SK-N-SH treated with all-trans-retinoic acid at 6 μM for 48 hours (cell line): ENCODE data around the gene GNB2.

Experiments used
- ARNTL ChIP-seq: fragments of 450-650 bp; formaldehyde crosslinking; IDR thresholded peaks from 2 replicates; pipeline ENCODE4 v1.5.0; 2020; ENCODE audit warnings: low read depth, mild to moderate bottlenecking, moderate library complexity, borderline replicate concordance
- PPARA ChIP-seq: fragments of 250-450 bp; sonication (Bioruptor Pico); IDR thresholded peaks from 2 replicates; pipeline ENCODE4 v1.5.0; 2020; ENCODE audit warnings: mild to moderate bottlenecking, borderline replicate concordance
- RARB ChIP-seq: fragments of 250-450 bp; sonication (Bioruptor Pico); IDR thresholded peaks from 2 replicates; pipeline ENCODE4 v1.8.0; 2021; ENCODE audit warnings: mild to moderate bottlenecking, moderate library complexity
- ZFP30 ChIP-seq: fragments of 450-650 bp; formaldehyde crosslinking; IDR thresholded peaks from 2 replicates; pipeline ENCODE4 v1.5.0; 2022; ENCODE audit warnings: mild to moderate bottlenecking, moderate library complexity
- TF ChIP-seq, protein P1 (sequence below): fragments of 250-450 bp; sonication (Bioruptor Pico); IDR thresholded peaks from 2 replicates; pipeline ENCODE4 v1.8.0; 2020; ENCODE audit warnings: mild to moderate bottlenecking, moderate library complexity, borderline replicate concordance
- TF ChIP-seq, protein P2 (sequence below): fragments of 250-450 bp; sonication (Bioruptor Pico); IDR thresholded peaks from 2 replicates; pipeline ENCODE4 v1.5.1; 2020; ENCODE audit warnings: low read depth, mild to moderate bottlenecking, moderate library complexity
- TF ChIP-seq, protein P3 (sequence below): fragments of 250-450 bp; sonication (Bioruptor Pico); IDR thresholded peaks from 2 replicates; pipeline ENCODE4 v1.5.0; 2020; ENCODE audit warnings: mild to moderate bottlenecking, moderate library complexity

DNA sequence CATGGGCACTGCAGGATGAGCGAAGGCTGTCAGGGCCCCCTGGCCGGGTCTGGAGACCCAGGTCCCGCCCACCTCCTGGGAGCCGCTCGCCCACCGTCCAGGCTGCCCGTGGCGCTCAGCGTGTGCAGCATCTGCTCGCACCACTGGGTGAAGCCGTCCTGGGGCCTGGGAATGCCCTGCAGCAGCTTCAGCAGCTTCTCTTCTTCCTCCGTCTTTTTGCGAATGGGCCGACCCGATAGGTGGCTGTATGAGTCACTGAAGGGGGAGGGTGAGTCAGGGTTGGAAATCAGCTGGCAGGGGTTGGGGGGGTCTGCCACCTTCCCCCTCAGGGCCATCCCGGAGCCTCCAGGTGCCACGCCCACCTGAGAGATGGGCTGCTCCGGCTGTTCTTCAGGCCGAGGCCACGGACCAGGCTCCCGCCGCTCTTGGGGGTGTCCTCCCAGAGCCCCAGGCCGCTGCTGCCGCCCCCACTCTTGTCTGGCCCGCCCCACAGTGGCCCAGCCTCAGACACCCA, 8.7 kb downstream of the GNB2 start:
- TF ChIP-seq, protein P1, sequence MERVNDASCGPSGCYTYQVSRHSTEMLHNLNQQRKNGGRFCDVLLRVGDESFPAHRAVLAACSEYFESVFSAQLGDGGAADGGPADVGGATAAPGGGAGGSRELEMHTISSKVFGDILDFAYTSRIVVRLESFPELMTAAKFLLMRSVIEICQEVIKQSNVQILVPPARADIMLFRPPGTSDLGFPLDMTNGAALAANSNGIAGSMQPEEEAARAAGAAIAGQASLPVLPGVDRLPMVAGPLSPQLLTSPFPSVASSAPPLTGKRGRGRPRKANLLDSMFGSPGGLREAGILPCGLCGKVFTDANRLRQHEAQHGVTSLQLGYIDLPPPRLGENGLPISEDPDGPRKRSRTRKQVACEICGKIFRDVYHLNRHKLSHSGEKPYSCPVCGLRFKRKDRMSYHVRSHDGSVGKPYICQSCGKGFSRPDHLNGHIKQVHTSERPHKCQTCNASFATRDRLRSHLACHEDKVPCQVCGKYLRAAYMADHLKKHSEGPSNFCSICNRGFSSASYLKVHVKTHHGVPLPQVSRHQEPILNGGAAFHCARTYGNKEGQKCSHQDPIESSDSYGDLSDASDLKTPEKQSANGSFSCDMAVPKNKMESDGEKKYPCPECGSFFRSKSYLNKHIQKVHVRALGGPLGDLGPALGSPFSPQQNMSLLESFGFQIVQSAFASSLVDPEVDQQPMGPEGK = no peak; the same call in 1 of the 2 replicates
- TF ChIP-seq, protein P2, sequence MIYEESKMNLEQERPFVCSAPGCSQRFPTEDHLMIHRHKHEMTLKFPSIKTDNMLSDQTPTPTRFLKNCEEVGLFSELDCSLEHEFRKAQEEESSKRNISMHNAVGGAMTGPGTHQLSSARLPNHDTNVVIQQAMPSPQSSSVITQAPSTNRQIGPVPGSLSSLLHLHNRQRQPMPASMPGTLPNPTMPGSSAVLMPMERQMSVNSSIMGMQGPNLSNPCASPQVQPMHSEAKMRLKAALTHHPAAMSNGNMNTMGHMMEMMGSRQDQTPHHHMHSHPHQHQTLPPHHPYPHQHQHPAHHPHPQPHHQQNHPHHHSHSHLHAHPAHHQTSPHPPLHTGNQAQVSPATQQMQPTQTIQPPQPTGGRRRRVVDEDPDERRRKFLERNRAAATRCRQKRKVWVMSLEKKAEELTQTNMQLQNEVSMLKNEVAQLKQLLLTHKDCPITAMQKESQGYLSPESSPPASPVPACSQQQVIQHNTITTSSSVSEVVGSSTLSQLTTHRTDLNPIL (CRISPR knock-in tag) = no peak
- TF ChIP-seq RARB (CRISPR knock-in tag) (no peak), ZFP30 (CRISPR knock-in tag) (no peak), PPARA (CRISPR knock-in tag) (no peak), ARNTL (CRISPR knock-in tag) (no peak)
- TF ChIP-seq, protein P3, sequence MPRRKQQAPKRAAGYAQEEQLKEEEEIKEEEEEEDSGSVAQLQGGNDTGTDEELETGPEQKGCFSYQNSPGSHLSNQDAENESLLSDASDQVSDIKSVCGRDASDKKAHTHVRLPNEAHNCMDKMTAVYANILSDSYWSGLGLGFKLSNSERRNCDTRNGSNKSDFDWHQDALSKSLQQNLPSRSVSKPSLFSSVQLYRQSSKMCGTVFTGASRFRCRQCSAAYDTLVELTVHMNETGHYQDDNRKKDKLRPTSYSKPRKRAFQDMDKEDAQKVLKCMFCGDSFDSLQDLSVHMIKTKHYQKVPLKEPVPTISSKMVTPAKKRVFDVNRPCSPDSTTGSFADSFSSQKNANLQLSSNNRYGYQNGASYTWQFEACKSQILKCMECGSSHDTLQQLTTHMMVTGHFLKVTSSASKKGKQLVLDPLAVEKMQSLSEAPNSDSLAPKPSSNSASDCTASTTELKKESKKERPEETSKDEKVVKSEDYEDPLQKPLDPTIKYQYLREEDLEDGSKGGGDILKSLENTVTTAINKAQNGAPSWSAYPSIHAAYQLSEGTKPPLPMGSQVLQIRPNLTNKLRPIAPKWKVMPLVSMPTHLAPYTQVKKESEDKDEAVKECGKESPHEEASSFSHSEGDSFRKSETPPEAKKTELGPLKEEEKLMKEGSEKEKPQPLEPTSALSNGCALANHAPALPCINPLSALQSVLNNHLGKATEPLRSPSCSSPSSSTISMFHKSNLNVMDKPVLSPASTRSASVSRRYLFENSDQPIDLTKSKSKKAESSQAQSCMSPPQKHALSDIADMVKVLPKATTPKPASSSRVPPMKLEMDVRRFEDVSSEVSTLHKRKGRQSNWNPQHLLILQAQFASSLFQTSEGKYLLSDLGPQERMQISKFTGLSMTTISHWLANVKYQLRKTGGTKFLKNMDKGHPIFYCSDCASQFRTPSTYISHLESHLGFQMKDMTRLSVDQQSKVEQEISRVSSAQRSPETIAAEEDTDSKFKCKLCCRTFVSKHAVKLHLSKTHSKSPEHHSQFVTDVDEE = no peak
